Raji (cell line): Measurements from ENCODE around the gene PKD1L1.

ENCODE experiments used
- POLR2A ChIP-seq: IDR thresholded peaks from 2 replicates; pipeline ENCODE4 v1.6.1; 2011; ENCODE audit warnings: low read depth, low read length, control low read depth; ENCODE audit not compliant: insufficient read depth

PKD1L1 gene

DNA sequence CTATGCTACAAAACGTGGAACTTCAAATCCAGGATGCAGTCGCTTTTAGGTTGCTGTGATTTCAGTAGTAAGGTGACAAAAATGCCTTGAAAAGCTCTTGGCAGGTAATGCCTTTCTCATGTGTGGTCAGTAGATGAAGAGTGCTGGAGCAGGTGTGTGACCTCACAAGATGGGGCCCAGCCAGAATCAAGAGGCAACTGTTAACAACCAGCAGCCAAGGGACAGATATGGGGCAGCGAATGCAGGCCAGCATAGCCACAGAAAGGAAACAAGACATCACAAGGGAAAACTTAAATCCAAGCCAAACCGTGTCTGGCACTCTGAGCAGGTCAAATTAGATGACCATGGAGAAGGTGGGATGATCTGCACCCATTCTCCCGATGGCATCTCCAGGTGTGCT, 18.9 kb upstream of the PKD1L1 start:
- TF ChIP-seq POLR2A: no peak

- no peak for TF ChIP-seq POLR2A
Observed at GRCh38 chr7:47965456-47965855, 17.2 kb upstream of the PKD1L1 start.

GRCh38 chr7:47962262-47962661, 14.0 kb upstream of the PKD1L1 start:
- no peak for TF ChIP-seq POLR2A

GRCh38 chr7:47957156-47957555, 8.9 kb upstream of the PKD1L1 start:
- TF ChIP-seq POLR2A: no peak

DNA sequence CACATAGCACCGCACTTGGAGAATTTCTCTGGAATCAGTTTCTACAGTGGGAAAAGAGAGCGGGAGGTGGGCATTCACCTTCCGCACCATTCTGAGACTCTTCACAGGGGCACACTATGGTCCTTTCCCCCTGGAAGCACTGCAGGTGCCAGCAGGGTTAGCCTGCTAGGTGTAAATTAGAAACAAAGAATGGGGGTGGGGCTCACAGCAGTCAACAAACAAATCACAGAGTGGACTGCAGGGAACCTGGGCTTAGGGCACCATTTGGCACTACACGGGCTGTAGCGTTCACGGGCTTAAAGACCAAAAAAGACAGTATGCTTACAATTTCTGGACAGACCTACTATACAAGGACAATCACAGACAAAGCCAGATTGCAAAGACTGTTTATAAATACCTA, 8.0 kb upstream of the PKD1L1 start:
- no peak for TF ChIP-seq POLR2A

DNA sequence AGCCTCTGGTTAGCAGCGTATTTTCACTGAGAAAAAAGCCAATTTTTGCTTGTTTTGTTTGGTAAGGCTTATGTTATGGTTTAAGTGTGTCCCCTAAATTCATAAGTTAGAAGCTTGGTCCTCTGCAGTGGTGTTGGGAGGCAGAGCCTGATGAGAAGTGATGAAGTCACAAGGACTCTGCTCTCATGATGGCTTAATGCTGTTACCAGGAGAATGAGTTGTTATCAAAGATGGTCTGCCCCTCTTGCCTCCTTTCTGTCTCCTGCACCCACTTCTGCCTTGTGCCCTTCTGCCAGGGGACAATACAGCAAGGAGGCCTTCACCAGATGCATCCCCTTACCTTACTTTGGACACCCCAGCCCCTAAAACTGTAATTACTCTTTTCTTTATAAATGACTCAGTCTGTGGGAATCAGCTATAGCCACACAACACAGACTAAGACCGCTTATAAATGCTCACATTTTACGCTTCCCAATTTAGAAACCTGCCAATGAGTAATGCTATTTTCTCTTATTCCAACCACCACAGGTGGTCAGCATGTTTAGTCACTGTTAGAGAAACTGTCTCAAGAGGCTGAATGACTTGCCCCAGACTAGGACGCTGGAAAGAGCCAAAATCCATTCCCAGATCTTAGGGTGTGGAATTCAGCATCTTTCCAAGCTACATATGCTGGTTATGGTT, 6.1 kb upstream of the PKD1L1 start:
- TF ChIP-seq POLR2A: no peak

- TF ChIP-seq POLR2A: no peak
Observed at GRCh38 chr7:47953822-47954221, 5.6 kb upstream of the PKD1L1 start.

DNA sequence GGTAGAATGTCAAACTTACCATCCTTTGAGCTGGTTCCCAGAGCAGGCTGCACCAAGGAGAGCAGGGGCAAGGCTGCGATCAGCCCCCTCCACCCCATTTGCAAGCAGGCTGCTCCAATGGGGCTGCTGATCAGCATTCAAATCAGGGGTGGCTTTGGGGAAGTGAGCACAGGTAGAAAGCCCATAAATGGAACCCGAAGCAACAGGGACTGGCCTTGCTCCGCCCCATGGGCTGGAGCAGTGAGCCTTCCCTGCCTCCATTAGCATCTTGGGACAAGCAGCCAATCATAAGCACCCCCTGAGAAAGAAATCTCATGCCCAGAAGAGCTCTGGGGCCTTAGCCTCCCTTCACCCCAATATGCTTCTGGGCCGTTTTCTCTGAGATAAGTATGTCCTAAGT, 4.0 kb upstream of the PKD1L1 start:
- TF ChIP-seq POLR2A: no peak

GRCh38 chr7:47951374-47951773, 3.1 kb upstream of the PKD1L1 start:
- TF ChIP-seq POLR2A: no peak

DNA sequence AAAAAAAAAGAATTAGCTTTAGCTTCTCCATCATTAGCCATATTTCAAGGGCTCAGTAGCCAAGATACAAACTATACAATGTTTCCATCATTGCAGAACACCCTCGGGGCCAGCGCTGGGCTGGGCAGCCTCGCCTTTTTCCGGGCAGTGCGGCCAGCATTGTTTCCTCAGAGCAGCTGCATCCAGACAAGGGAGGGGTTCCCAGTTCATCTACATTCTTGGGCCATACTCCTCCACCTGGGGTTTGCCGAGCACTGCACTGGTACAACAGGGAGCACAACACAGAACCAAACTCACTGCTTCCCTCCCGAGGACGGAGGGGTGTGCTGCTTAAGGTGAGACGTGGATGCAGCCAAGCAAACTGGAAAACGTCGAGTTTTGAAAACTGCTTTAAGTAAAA, 2.4 kb upstream of the PKD1L1 start:
- no peak for TF ChIP-seq POLR2A

DNA sequence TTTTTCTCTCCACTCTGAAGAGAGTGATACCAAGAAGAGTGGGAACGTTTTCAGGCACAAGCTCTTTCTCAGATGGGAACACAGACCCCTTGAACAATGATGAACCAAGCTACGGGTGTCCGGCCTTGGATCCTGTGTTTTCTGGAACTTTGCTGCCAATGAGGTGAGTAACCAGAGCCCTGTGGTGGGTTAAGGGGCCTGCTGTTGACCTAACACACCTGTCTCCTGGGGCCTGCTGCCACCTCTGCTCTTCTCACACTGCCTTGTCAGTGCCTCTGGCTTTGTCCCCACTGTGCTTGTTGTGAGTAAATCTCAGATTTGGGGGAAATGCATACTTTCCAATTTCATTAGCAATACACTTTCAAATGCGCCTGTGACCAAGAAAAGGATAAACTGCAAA, 1.4 kb upstream of the PKD1L1 start:
- TF ChIP-seq POLR2A: no peak

DNA sequence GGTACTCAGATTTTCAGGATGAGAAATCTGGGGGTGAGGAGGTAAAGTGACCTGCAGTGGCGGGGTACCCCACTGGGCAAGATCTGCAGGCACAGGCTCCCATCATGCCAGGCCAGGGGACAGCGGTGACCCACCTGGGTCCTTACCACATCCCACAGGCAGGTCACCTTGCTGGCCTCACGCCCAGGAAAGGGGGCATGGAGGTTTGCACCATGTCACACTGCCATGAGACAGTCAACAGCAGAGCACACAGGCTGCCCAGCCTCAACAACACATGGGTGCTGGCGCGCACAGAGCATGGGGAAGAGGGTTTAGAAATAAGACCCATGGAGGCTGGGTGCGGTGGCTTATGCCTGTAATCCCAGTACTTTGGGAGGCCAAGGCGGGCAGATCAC, 914 bp downstream of the PKD1L1 start:
- TF ChIP-seq POLR2A: no peak

DNA sequence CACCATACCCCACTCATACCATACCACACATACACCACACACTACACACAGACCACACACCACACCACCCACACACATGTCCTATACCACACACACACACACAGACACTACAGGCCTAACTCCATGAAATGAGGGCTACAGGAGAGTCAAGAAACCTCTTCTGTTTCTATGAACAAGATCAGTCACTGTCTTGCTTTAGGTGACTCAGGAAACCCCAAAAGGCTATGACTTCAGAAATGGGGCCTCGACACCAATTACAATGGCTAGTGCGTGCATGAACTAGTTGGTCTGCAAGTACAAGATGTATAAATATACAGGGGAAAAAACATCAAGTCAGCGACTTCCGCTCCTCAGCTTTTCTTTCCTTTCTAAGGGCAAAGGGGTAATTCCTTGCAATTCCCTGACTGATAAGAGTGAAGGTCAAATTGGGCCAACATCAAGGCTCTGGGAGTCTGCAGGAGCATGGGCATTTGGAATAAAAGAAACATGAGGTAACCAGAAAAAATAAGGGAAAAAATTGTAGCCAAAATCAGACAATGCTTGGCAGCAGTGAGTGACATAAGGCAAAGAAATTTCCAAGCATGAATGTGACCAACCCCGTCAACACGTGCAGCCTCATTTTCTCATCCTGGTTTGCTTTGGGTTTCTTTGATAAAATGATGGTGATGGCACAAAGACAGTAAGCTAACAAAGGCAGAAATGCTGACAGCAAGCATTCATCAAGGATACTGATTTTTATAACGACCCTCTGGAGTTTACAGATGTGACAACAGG, 1.5 kb downstream of the PKD1L1 start:
- TF ChIP-seq POLR2A: no peak

DNA sequence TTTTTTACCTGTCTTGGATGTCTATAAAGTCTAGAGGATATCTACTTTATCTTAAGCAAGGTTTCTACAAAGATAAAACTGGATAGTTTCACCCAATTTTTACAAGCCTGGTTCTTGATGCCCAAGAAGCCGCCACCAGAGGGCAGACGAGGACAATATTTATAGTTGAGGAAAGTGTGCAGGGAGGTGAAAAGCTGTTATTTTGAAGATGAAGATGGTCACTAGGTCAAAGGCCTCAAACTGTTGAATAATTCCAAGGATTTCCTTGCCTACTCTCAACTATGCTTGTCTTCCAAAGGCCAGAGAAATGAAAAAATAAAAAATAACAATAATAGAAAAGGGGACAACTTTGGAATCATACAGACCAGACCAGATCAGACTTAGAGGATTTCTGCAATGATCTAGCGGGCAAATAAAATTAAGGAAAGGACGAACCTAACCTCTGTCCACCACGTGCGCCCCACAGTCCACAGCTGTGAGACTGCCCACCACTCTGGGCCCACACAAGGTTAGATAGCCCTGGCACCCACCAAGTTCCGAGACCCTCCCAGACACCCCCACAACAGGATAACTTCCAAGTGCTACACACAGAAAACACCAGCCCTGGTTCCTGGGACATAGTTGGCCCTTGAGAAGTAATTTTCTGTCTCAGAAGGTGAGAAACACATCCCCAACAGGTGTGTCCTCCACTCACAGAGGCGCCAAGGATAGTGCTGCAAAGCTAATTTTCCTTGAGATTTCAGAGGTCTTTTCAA, 2.8 kb downstream of the PKD1L1 start:
- no peak for TF ChIP-seq POLR2A

GRCh38 chr7:47944536-47945260, 3.6 kb downstream of the PKD1L1 start:
- no peak for TF ChIP-seq POLR2A
